GM04503 (cell line): ENCODE data around the gene CDS1.
"Not testable (repeated sequence)": the region's sequence is repeated elsewhere in the genome, so short reads cannot be mapped to it uniquely, and the experiment has no call there.

ENCODE experiments used
- DNase-seq: peaks from one replicate; pipeline ENCODE4 v3.0.0-alpha.2; 2012; ENCODE audit warnings: low read depth

The CDS1 gene

DNA sequence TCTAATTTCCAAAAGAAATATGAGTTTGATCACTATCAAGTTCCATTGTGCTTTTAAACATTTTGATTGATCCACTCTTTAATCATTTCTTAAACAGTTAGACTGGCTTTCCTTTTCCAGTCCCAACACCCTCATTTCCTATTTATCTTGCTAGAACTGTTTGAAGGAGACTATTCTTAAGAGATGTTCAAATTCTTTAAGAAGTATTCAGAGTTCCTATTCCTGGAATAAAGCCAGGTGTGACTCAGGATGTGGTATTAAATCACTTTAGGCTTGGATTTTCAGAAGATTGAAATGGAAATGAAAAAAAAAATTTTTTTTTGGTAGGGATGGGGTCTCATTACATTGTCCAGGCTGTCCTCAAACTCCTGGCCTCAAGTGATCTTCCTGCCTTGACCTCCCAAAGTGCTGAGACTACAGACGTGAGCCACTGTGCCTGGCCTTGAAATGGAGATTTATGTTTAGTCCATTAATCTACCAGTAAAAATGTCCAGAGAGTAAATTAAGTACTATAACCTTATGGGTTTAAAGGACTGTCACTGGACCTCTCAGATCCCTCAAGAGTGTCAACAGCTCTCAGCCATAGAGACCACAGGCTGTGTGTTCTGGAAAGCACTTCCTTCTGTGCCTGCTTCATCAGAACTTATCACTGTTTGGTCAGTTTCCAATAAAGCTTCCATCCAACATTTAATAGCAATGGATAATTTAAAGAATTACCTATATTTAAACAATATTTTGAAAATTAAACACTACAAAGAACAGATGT lies 90.7 kb downstream of the CDS1 start:
- peak; percentile 53 for DNase-seq

DNA sequence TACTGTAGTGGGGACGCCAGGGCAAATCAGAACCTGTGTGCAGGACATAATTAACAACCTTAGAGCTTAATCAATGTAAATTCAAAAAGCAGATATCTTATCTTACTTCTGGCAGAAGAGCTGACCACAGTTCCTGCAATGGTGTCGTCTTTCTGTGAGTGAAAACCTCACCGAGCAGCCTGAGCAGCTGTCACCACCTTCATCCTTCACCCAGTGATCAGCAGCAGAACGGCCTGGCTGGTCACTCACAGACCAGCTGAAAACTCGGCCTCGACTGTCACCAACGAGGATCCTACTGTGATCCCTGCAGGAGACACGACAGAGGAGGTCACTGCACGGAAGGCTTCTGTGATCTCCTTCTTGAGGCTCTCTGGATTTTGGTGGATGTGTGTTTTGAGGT lies 94.2 kb downstream of the CDS1 start:
- DNase-seq = no peak

DNA sequence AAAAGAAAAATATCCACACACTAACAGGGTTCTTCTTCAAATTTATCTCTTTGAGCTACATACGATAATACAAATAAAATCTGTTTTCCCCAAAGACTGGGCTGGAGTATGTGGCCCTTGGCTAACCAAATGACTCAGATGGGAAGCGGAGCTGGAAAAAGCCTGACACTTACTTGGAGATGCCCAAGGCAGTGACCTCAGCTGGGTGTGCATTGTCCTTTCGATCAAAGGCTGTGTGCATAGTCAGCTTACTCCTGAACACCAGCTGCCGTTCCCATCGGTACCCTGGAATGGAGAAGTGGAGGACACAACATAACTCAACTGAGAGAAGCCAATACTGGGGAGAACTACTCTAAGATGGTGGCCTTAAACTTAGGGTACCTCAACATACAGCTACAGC lies 95.1 kb downstream of the CDS1 start:
- DNase-seq = no peak

DNA sequence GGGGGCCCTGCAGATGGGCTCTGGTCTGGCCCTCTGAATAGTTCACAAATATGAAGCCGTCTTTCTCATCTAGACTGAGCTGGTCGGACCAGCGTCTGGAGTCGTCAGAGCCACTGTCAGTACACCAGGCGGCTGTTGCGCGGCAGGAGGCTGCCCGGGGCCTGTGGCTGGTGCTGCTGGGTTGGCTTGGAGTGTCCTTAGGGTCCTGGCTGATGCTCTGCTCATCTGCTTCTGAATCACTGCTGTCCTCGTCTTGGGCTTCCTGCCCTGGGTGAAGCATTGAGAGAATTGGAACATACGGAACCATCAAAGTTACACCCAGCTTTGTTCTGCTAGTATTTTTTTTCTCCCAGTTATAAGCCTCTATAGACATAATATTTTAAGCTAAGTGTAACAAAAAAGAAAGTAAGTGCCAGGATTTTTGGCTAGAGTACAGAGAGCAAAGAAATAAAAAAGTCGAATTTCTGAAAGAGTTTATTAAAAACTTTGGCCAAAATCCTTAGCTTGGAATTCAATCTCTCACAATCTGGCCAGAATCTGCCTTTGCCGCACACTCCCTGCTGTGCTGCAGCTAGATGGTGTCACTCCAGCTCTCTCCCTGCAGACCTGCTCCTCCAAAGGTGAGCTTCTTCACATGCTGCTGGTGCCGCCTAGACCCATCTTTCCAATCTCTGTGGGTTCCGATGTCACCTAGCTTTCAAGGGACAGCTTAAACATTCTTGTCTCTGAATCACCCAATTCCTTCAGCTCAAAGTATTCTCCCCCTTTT lies 96.2 kb downstream of the CDS1 start:
- DNase-seq = no peak

DNA sequence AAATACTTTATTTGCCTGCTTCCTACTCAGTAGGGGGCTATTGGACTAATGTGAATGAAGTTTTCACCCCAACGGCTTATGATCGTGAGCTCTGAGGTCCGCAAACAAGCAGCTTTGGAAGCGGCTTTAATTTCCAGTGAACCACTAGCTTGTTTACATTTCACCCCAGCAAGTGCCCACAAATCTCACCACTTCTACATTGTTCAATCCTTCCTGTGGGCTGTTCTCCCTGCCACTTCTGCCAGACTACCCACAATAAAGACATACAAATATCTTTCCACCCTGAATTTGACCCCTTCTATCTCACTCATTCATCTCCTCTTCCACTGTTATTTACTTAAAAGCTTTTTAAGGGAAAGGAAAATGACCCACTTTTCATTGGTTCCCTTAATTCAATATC lies 98.0 kb downstream of the CDS1 start:
- no peak for DNase-seq

DNA sequence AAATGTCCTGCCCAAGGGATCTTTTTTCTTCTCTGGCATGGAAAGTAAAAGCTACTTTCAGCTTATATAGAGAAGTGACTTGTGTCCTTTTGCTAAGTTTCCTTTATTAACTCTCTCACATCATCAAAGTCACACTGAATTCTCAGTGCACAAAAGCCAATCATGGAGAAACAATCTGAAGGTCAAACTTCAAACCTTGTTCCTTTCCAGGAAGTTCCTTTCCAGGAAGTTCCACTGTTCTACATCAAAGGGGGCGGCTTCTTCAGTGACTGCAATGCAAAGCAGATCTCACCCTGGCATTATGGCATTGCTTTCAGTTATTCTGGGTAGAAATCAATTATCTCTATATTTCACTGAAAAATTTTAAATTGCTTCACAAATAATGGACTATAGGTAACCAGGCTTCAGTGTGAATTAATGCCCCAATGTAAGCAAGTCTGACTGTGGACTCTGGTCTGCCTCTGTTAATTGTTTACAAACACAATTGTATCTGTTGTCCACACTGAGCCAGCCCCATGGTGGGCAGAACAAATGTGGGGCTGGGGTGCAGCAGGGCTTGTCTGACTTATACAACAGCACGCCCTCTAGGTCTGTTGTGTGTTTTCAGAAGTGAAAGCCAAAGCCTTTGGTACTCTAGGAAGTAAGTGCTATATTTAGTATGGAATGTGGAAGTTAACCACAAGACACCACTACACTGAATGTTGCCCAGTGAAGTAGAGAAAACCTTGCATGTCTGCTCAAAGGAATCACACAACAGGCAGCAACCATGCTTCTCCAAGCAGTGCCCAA lies 98.8 kb downstream of the CDS1 start:
- DNase-seq = peak; percentile 59

DNA sequence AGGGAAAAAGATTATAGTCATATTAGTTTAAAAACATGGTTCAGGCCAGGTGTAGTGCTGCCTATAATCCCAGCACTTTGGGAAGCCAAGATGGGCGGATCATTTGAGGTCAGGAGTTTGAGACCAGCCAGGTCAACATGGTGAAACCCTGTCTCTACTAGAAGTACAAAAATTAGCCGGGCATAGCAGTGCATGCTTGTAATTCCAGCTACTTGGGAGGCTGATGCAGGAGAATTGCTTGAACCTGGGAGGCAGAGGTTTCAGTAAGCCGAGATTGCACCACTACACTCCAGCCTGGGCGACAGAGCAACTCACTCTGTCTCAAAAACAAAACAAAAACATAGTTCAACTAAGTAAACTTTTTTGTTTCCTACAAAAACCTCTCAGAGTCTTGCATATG lies 99.7 kb downstream of the CDS1 start:
- DNase-seq = not testable (repeated sequence)

DNA sequence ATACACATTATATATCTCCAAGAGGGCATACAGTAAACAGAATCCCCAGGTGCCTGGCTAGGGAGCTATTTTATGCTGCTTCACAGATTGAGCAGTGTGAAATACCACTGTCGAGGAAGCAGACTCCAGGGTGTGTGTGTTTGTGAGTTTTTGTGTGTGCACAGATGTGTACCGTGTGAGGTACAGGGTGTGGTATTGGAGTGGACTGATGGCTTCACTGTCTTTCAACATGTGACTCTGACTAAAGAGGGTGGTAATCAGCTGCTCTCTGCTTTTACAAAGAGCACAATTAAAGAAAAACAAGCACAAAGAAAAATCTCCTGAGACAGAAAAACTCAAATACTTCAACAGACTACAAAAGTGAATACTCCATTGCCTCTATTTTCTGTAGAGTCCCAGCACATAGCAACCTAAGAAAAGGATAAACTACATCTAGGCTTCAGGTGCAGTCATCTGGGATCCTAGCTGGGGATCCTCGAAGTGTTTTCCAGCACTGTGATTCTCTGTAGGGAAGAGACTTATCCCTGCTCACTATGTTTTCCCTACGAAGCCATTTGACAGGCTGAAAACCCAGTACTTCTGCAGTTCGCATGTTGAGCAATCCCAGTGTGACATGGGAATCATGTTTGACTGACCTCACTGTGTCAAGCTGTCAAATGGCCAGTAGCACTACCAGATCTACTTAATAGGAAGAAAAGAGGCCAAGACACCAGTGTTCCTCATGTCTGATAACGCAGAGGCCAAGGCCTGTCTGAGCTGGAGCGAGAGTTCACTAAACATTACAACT lies 100.3 kb downstream of the CDS1 start:
- no peak for DNase-seq

DNA sequence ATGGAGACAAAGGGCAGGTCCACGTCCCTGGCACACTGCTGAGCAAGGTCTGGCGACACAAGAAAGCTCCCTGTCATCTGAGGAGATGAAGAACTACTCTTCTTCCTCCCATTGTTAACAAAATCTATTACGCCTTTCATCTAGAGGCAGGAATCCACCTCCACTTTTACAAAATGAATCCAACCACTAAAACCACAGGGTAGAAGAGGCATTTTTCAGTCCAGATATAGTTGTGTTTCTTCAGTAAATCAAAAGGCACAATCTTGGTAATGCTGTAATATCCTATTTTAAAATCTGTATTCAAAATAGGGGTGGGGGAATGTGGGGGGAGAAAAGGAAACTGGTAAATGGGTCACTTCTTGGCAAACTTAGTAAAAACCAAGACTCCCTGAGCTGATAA lies 101.4 kb downstream of the CDS1 start:
- DNase-seq = no peak

DNA sequence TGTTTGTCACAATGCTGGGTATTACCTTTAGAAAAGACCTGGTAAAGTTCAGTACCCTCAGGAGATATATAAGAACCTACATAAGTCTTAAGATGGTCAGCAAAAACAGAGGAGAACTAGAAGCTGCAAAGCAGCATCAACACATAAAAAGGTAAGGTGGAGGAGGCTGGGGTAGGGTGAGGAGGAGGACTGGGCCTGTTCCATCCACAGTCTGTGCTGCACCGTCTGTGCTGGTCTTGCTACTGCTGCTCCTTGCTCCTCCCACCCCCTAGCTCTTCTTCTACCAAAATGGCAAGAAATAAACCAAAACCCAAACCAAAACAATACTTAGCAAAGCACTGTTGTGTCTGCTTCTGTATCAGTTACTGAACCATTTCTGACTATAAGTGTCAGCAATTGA lies 102.2 kb downstream of the CDS1 start:
- no peak for DNase-seq

DNA sequence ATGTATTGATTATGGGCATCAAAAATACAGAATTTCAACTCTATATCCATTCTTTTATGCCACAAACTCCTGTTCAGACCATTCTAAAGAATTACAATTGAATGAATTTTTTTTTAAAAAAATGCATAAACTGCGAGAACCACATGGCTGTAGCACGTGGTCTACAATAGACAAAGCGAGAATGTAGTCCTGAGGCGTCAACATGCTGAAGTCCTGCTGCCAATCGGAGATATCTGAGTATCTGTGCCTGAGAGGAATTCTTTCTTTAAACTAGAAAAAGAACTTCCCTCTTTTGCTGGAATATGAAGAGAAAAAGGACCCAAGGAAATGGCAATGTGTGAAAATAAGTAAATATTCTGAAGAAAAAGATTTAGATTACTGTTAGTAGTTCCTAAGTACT lies 105.7 kb downstream of the CDS1 start:
- no peak for DNase-seq

DNA sequence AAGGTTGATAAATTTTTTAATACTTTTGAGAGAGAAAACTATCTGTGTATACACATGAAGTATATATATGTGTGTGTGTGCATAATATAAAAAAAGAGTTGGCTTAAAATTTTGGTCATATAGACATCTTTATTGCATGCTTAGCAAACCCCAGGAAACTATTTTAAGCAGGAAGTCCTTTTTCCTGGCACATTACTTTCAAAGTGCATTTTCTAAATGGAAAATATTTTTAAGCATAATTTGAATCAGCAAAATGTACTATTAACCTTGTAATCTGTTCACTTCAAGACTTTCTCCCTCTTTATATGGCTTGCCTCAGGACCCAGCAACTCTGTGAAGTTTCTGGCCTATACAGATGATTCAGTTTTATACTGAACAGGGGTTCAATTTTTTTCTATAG lies 106.3 kb downstream of the CDS1 start:
- DNase-seq = no peak

DNA sequence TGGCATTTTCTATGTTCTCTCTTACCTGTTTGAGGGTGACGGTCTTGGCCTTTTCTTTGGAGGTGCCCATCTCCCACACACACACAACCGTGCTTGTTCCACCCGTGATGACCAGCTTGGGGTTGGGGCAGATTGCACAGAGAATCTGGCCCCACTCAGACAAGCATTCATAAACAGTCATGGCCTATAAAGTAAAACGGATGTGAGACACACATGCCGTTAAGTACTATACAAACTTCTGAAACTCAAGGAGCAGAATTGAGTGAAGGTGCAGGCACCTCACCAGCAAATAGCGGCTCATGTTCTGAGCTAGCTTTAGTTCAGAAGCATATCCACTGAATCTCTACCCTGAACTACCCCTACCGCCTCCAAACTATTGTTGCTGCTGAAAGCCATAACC lies 107.6 kb downstream of the CDS1 start:
- DNase-seq = no peak

DNA sequence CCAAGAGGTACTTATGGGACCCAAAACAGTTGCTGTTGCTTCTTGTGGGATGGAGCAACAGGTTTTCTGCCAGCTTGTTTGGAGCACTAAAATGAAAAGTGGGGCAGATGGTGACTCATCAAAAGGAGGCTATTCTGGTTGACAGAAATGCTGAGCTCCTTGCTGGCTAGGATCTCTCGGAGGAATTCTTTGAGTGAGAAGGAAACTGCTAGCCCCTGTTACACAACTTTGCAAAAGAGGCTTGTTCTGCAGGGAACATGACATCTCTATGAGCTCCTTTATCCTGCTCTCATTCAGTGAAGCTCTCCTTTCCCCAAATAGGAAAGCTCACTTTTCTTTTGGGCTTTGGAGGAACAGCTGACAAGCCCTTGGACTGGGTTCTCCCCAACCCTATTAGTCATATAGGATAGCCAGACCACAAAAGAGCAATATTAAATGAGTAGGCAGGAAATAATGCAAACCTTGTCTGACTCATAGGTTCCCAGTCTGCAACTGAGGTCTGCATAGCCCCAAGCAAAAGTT lies 108.3 kb downstream of the CDS1 start:
- DNase-seq = peak; percentile 89

DNA sequence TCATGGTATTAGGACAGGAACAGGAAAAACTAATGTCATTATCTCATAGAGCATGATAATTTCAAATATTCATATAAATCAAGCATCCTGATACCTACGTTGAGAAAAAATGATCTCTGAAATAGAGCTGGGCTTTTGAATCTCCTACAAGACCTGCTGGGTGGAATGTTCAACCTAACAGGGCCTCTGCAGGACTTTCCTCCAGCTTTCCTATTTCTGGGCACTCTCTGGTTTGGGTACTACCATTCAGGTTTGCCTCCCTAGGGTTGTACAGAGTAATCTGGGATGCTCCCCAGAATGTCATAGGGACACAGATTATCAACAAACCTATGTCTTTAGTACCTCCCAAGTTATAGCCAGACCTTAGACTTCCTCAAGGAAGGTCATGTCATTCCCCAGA lies 108.9 kb downstream of the CDS1 start:
- no peak for DNase-seq

DNA sequence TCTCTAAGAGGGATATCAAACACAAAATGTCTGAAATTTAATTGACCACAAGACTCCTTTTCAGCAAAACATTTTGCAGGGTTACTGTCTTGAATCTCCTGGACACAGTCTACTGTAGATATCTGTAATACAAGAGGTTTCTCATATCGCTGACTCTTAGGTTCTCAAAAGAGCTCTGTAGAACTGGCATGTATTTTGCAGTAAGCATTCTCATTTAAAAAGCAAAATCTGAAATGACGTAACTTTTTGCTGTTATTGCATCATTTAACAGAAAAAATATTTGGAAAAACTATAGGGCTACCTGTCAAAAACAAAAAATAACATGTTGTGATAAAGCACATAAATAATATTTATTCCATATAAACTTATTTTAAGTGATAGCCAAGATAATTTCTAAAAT lies 114.2 kb downstream of the CDS1 start:
- DNase-seq = no peak

DNA sequence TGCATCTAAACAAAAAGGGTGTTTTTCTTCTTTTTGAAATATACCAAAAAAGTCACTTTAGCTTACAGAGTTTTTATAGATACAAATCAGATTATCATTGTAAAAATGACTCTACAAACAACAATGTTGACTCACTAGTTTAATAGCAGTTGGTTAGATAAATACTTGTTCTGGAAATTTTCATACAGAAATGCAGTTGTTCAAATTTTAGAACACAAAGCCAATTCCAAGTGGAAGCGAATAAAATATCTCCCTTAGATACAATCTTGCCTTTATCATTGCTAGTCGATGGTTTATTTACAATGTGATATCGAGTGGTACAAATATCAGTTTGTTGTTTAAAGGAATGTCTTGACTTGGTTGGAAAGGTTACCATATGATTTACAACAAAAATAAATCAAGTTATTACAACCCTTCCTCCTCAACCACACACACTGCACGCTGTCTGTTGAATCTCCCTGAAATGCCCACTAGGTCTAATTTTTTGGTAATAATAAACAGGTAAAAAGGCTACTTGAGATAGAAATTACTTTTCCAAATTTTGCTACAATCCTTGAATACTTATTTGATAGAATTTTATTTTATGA lies 114.8 kb downstream of the CDS1 start:
- no peak for DNase-seq

DNA sequence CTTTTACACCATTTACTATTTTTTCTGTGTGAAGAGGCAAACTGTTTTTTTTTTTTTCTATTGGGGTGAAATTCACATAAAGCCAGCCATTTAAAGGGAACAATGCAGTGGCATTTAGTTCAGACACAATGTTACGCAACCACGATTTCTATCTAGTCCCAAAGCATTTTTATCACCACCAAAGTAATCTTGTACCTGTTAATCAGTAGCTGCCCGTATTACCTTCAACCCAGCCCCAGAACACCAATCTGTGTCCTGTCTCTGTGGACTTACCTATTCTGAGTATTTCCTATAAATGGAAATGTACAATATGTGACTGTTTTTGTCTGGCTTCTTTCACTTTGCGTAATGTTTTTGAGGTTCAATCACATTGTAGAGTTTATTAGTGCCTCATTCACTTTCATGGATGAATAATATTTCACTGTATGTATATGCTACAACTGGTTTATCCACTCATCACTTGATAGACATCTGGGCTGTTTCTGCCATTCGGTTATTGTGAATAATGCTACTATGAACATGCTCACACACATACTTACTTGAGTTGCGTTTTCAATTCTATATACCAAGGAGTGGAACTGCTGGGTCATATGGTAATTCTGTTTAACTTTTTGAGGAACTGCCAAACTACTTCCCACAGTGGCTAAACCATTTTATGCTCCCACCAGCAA lies 116.2 kb downstream of the CDS1 start:
- no peak for DNase-seq
